Thyroid gland (tissue), 4 donors: Measurements from ENCODE around the gene C20orf204. TPM values are rescaled to one million over a fixed set of nuclear protein-coding genes. Genes with fewer than 3 reads are reported as not detected.
"Not testable (repeated sequence)": the region's sequence is repeated elsewhere in the genome, so short reads cannot be mapped to it uniquely, and the experiment has no call there.

ENCODE experiments used
- DNase-seq, 2 donors: peaks; one replicate each; pipeline ENCODE4 v3.0.0-alpha.2; 2019
- H3K27ac ChIP-seq, 3 donors: fragments of 200-600 bp; sonication (generic); 1 replicate in 2 of 3; 2 replicates in 1 of 3; pipeline ENCODE4 v1.5.1; 2016 to 2019; ENCODE audit warnings: mild to moderate bottlenecking in 1 of 3, moderate library complexity in 1 of 3
- H3K27me3 ChIP-seq: fragments of 200-600 bp; sonication (generic); one replicate; pipeline ENCODE4 v1.5.1; 2019
- H3K36me3 ChIP-seq, 2 donors: fragments of 200-600 bp; sonication (generic); one replicate each; pipeline ENCODE4 v1.5.1; 2016 to 2019
- H3K4me1 ChIP-seq, 2 donors: fragments of 200-600 bp; sonication (generic); one replicate each; pipeline ENCODE4 v1.5.1; 2017 to 2019
- H3K4me3 ChIP-seq, 3 donors: fragments of 200-600 bp; sonication (generic); replicated peaks in 1 of 3; 1 replicate in 2 of 3; 2 replicates in 1 of 3; pipeline ENCODE4 v1.5.1; 2016; ENCODE audit warnings: mild to moderate bottlenecking in 1 of 3
- H3K9me3 ChIP-seq: fragments of 200-600 bp; sonication (generic); one replicate; pipeline ENCODE4 v1.5.1; 2017
- POLR2A ChIP-seq, 2 donors: fragments of 450-650 bp; IDR thresholded peaks; one replicate each; pipeline ENCODE4 v1.6.1; 2017; ENCODE audit warnings: antibody characterized with exemption in 2 of 2, mild to moderate bottlenecking in 2 of 2, moderate library complexity in 1 of 2
- WGBS, 2 donors: methylation state at CpG; one replicate each; pipeline ENCODE4 v1.1.5; 2017; 5-methylcytosine and 5-hydroxymethylcytosine counted together
- intact Hi-C: fragments of 100-400 bp; cut with DNase I; formaldehyde crosslinking; loops from one replicate; pipeline ENCODE4 v1.15.1; 2023
- microRNA-seq: library from miRNA; unstranded; fragments of <30 nt; microRNA quantifications from one replicate; pipeline ENCODE4, GENCODE V29; 2016
- small RNA-seq: library from RNA; depleted of rRNA; stranded (forward); fragments of <200 nt; gene quantifications from one replicate; pipeline ENCODE3, GENCODE V24; 2016
- total RNA-seq, 4 donors: library from RNA; depleted of rRNA; stranded (reverse); fragments of >200 nt; gene quantifications; one replicate each; pipeline ENCODE4 v1.2.3, GENCODE V29; 2016
- TF ChIP-seq, protein P1 (sequence below), 6 experiments: fragments of 200-600 bp in 3 of 6; fragments of 450-650 bp in 3 of 6; sonication (generic) in 3 of 6; IDR thresholded peaks; one replicate each; pipeline ENCODE4 v1.5.1; 2016 to 2019; ENCODE audit warnings: antibody characterized with exemption in 6 of 6, mild to moderate bottlenecking in 2 of 6, inconsistent platforms in 1 of 6, moderate library complexity in 1 of 6

C20orf204 gene
- total RNA-seq, 4 donors from 2014 or later = 0.11 to 2.6 (median 0.59) TPM

DNA sequence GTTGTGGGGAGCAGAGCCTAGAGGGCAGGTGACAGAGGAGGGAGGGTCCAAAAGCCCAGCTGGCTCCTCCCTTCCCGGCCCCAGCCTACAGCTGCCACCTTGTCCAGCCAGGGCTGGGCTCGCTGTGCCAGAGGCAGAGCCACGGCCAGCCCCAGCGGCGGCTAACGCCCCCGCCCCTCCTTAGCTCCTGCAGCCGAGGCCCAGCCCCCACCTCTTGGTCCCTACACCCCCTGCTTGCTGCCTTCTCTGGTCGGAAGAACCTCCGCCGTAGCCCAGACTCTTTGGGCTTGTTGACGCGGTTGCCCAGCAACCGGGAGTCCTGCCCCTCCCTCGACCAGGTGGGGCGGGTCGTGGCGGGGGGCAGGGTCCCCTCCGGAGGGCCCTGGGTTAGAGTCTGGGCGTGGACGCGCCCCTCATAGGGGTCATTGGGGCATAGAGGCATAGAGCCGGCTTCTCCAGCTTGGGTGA lies 48.7 kb downstream of the C20orf204 start:
- H3K36me3 ChIP-seq = no peaks in the 10 kb centered on the region
- DNase-seq = no peak
- no peak overlapping the region for H3K4me3 ChIP-seq
- no peak overlapping the region for H3K27ac ChIP-seq
- 0% methylated on average over 1 to 6 of the region's 23 CpGs for WGBS, 2 donors
- intact Hi-C loops = no loop called here
- H3K27me3 ChIP-seq = no peaks in the 10 kb centered on the region
- H3K9me3 ChIP-seq = no peaks in the 10 kb centered on the region
- TF ChIP-seq POLR2A (IDR thresholded peaks at IDR 0.05) = no peak
- TF ChIP-seq, protein P1, sequence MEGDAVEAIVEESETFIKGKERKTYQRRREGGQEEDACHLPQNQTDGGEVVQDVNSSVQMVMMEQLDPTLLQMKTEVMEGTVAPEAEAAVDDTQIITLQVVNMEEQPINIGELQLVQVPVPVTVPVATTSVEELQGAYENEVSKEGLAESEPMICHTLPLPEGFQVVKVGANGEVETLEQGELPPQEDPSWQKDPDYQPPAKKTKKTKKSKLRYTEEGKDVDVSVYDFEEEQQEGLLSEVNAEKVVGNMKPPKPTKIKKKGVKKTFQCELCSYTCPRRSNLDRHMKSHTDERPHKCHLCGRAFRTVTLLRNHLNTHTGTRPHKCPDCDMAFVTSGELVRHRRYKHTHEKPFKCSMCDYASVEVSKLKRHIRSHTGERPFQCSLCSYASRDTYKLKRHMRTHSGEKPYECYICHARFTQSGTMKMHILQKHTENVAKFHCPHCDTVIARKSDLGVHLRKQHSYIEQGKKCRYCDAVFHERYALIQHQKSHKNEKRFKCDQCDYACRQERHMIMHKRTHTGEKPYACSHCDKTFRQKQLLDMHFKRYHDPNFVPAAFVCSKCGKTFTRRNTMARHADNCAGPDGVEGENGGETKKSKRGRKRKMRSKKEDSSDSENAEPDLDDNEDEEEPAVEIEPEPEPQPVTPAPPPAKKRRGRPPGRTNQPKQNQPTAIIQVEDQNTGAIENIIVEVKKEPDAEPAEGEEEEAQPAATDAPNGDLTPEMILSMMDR (IDR thresholded peaks at IDR 0.05) = no peak
- H3K4me1 ChIP-seq = peaks cover 0 to 22% of the 10 kb centered on the region in 2 donors

DNA sequence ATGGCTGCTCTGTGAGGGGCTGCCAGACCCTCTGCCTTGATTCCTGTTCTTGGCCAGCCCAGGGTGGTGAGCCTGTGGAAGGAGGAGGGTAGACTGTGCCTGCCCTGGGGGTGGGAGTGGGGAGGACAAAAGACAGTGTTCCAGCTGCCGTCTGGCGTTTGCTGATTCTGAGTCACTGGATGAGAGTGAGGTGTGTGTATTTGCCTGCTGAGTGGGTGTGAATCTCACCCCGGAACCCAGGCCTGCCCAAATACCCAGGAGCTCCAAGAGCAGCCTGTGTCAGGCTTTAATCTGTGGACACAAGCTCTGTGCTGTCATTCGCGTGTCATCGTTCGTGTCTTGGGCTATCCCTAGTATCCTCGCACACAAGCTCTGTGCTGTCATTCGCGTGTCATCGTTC lies 50.8 kb downstream of the C20orf204 start:
- intact Hi-C loops = no loop called here
- no peak for DNase-seq
- Histone ChIP-seq H3K36me3 (no peaks in the 10 kb centered on the region), H3K27ac (no peak overlapping the region), H3K27me3 (no peaks in the 10 kb centered on the region), H3K4me1 (peaks cover 0 to 22% of the 10 kb centered on the region in 2 donors), H3K9me3 (no peaks in the 10 kb centered on the region), H3K4me3 (no peak overlapping the region)
- no peak for TF ChIP-seq POLR2A (IDR thresholded peaks at IDR 0.05)
- TF ChIP-seq, protein P1 (IDR thresholded peaks at IDR 0.05) = no peak
- WGBS, 2 donors = 96 to 97% methylated on average over 11 of the region's 11 CpGs

DNA sequence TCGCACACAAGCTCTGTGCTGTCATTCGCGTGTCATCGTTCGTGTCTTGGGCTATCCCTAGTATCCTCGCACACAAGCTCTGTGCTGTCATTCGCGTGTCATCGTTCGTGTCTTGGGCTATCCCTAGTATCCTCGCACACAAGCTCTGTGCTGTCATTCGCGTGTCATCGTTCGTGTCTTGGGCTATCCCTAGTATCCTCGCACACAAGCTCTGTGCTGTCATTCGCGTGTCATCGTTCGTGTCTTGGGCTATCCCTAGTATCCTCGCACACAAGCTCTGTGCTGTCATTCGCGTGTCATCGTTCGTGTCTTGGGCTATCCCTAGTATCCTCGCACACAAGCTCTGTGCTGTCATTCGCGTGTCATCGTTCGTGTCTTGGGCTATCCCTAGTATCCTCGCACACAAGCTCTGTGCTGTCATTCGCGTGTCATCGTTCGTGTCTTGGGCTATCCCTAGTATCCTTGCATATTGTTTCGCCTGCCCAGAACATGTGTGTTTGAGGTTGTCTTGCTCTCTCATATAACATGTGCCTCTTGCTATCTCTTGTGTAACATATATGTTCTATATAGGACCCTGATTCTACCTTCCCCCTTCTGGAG lies 51.3 kb downstream of the C20orf204 start:
- H3K4me1 ChIP-seq = peaks cover 0 to 22% of the 10 kb centered on the region in 2 donors
- H3K36me3 ChIP-seq, DNase-seq, H3K27ac ChIP-seq, H3K9me3 ChIP-seq, H3K4me3 ChIP-seq, intact Hi-C loops, H3K27me3 ChIP-seq: not testable (repeated sequence)
- WGBS, 2 donors = 99 to 100% methylated on average over 6 to 10 of the region's 36 CpGs

DNA sequence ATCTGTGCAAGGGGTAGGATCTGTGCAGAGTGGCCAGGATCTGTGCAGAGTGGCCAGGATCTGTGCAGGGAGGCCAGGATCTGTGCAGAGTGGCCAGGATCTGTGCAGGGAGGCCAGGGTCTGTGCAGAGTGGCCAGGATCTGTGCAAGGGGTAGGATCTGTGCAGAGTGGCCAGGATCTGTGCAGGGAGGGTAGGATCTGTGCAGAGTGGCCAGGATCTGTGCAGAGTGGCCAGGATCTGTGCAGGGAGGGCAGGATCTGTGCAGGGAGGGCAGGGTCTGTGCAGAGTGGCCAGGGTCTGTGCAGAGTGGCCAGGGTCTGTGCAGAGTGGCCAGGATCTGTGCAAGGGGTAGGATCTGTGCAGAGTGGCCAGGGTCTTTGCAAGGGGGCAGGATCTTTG lies 52.6 kb downstream of the C20orf204 start:
- H3K4me3 ChIP-seq, H3K27ac ChIP-seq, DNase-seq, H3K9me3 ChIP-seq, H3K27me3 ChIP-seq, H3K36me3 ChIP-seq, intact Hi-C loops: not testable (repeated sequence)
- peaks cover 0 to 13% of the 10 kb centered on the region in 2 donors for H3K4me1 ChIP-seq

Small RNA genes within 50 kb of the gene (microRNA-seq; reads per million reads assigned to microRNA genes)
- not detected for gene MIR6813

Small RNA genes within 50 kb of the gene (small RNA-seq; reads per million reads assigned to genes)
- gene AL355803.1 = not detected
- gene MIR6813 = not detected

Other genes with a start within 250 kb of the C20orf204 start
- gene ZBTB46, start 204.9 kb upstream of the C20orf204 start, total RNA-seq = 10 to 100 TPM; 15.9 to 39.9 (median 27.7) TPM
- gene ABHD16B, start 174.7 kb upstream of the C20orf204 start, total RNA-seq = not detected
- gene TPD52L2, start 170.9 kb upstream of the C20orf204 start, total RNA-seq = 10 to 100 TPM; 69.4 to 93.3 (median 89.6) TPM
- 10 to 100 TPM; 38.4 to 87.4 (median 75.1) TPM for gene DNAJC5, start 141.1 kb upstream of the C20orf204 start, total RNA-seq
- gene UCKL1, start 79.8 kb upstream of the C20orf204 start, total RNA-seq = 10 to 100 TPM; 21.6 to 44.3 (median 29.3) TPM
- 10 to 100 TPM; 13.4 to 24.8 (median 19.0) TPM for gene ZNF512B, start 66.3 kb upstream of the C20orf204 start, total RNA-seq
- gene SAMD10, start 56.5 kb upstream of the C20orf204 start, total RNA-seq = 1 to 10 TPM; 1.1 to 6.4 (median 5.0) TPM
- gene PRPF6, start 55.0 kb upstream of the C20orf204 start, total RNA-seq = 10 to 100 TPM; 62.8 to 76.2 (median 70.1) TPM
- 10 to 100 TPM in 2 of 4 donors, 1 to 10 TPM in 2; 7.5 to 16.9 (median 10.6) TPM for gene SOX18, start 13.5 kb downstream of the C20orf204 start, total RNA-seq
- 10 to 100 TPM; 20.9 to 43.1 (median 24.4) TPM for gene TCEA2, start 27.0 kb downstream of the C20orf204 start, total RNA-seq
- gene RGS19, start 43.3 kb downstream of the C20orf204 start, total RNA-seq = 10 to 100 TPM; 10.5 to 17.2 (median 13.4) TPM
- gene OPRL1, start 43.9 kb downstream of the C20orf204 start, total RNA-seq = under 1 TPM; 0.54 to 0.94 (median 0.68) TPM
- gene LKAAEAR1, start 48.2 kb downstream of the C20orf204 start, total RNA-seq = 1 to 10 TPM in 2 of 4 donors, not detected in 2; 1.3 to 1.7 TPM
- not detected for gene NPBWR2, start 71.4 kb downstream of the C20orf204 start, total RNA-seq
- 1 to 10 TPM in 2 of 4 donors, under 1 TPM in 2; 0.42 to 1.8 (median 1.1) TPM for gene MYT1, start 128.3 kb downstream of the C20orf204 start, total RNA-seq
- gene PCMTD2, start 219.6 kb downstream of the C20orf204 start, total RNA-seq = 100 to 1,000 TPM in 3 of 4 donors, 10 to 100 TPM in 1; 87.0 to 156 (median 124) TPM